GM18498 (cell line): ENCODE data around the gene CDO1.
A peak's percentile ranks its signal among the peaks of the same experiment; 100 is the strongest.

ENCODE experiments used
- ATAC-seq: cut with Tn5 transposase; IDR thresholded peaks from one replicate; pipeline ENCODE4 v1.9.1; 2021; ENCODE audit warnings: mild to moderate bottlenecking, moderate library complexity; ENCODE audit not compliant: unreplicated experiment

The CDO1 gene

GRCh38 chr5:115816226-115817081 lies at the start of gene CDO1:
CDO1 (minus strand) TSS chr5:115816659; CDS start chr5:115816397, 262 bp downstream.
- ATAC-seq, result no peak

GRCh38 chr5:115859378-115859777 lies 42.9 kb upstream of the CDO1 start:
- no peak for ATAC-seq

- peak; percentile 48 for ATAC-seq
These were observed 41.9 kb upstream of the CDO1 start for GRCh38 chr5:115858396-115858795.

- peak; percentile 23 for ATAC-seq
These were observed 41.3 kb upstream of the CDO1 start for GRCh38 chr5:115857626-115858349.

- ATAC-seq, result no peak
These were observed 40.6 kb upstream of the CDO1 start for GRCh38 chr5:115857057-115857479.

GRCh38 chr5:115855959-115856358 lies 39.5 kb upstream of the CDO1 start:
- ATAC-seq, result no peak

- ATAC-seq, result no peak
These were observed 37.7 kb upstream of the CDO1 start for GRCh38 chr5:115854139-115854538.

GRCh38 chr5:115850744-115851416 lies 34.4 kb upstream of the CDO1 start:
- no peak for ATAC-seq

GRCh38 chr5:115849258-115849798 lies 32.9 kb upstream of the CDO1 start:
- no peak for ATAC-seq

- ATAC-seq, result no peak
These were observed 30.8 kb upstream of the CDO1 start for GRCh38 chr5:115847290-115847689.

GRCh38 chr5:115844321-115844817 lies 27.9 kb upstream of the CDO1 start:
- ATAC-seq, result no peak

- ATAC-seq, result no peak
These were observed 27.1 kb upstream of the CDO1 start for GRCh38 chr5:115843444-115844130.

- no peak for ATAC-seq
These were observed 26.5 kb upstream of the CDO1 start for GRCh38 chr5:115842952-115843351.

- peak; percentile 38 for ATAC-seq
These were observed 25.9 kb upstream of the CDO1 start for GRCh38 chr5:115842089-115842935.

GRCh38 chr5:115841382-115842088 lies 25.1 kb upstream of the CDO1 start, which contains the start of the genes AP3S1 and ATG12:
AP3S1 (plus strand) TSS chr5:115841935; CDS start chr5:115842038, 103 bp downstream.
ATG12 (minus strand) TSS chr5:115841565; CDS start chr5:115841552, 13 bp downstream.
- peak; percentile 83 for ATAC-seq

- ATAC-seq, result no peak
These were observed 24.4 kb upstream of the CDO1 start for GRCh38 chr5:115840873-115841272.

GRCh38 chr5:115838885-115839518 lies 22.5 kb upstream of the CDO1 start:
- ATAC-seq, result peak; percentile 9

- ATAC-seq, result no peak
These were observed 19.0 kb upstream of the CDO1 start for GRCh38 chr5:115835481-115835880.
